H1 (cell line): ENCODE measurements around the gene CD72. TPM values are rescaled to one million over a fixed set of nuclear protein-coding genes. Genes with fewer than 3 reads are reported as not detected.

ENCODE experiments used
- CTCF ChIP-seq, 3 experiments: IDR thresholded peaks; 1 replicate in 2 of 3; 2 replicates in 1 of 3; pipeline versions ENCODE4 v1.5.1 to v1.6.1; 2011; ENCODE audit warnings: low read length in 3 of 3, mild to moderate bottlenecking in 3 of 3, inconsistent platforms in 2 of 3, low read depth in 1 of 3, moderate library complexity in 1 of 3; ENCODE audit not compliant: insufficient read depth in 1 of 3; ENCODE audit errors: control extremely low read depth in 1 of 3
- GTF2F1 ChIP-seq: IDR thresholded peaks from 2 replicates; pipeline ENCODE4 v1.6.1; 2012; ENCODE audit warnings: low read depth, low read length, improper control_type of control experiment, borderline replicate concordance
- KDM4A ChIP-seq: IDR thresholded peaks from one replicate; pipeline ENCODE4 v1.7.1; 2012; ENCODE audit warnings: low read depth, mild to moderate bottlenecking, moderate library complexity, low read length, inconsistent platforms; ENCODE audit not compliant: severe bottlenecking
- KDM5A ChIP-seq: fragments of 200-600 bp; IDR thresholded peaks from 2 replicates; pipeline ENCODE4 v1.7.1; 2012; ENCODE audit warnings: mild to moderate bottlenecking, low read length, inconsistent platforms, mixed read lengths
- polyA plus RNA-seq, 7 experiments: library from polyadenylated mRNA; depleted of rRNA in 3 of 7; stranded (reverse) in 5 of 7; unstranded in 2 of 7; fragments of >200 nt in 5 of 7; fragments of 200-250 nt in 2 of 7; gene quantifications; 1 replicate in 5 of 7; 2 replicates in 1 of 7; 4 replicates in 1 of 7; pipeline versions ENCODE4 v1.2.1 to v1.2.3, GENCODE V29; 2011 to 2013; ENCODE audit warnings: missing spikeins in 2 of 7, mixed read lengths in 2 of 7
- total RNA-seq: library from RNA; stranded (reverse); fragmentation: NEBNext Ultra II Directional; extraction: Animal tissue kit (Norgen Biotek cat#: 25700); gene quantifications from 2 replicates; pipeline ENCODE4 v1.2.1, GENCODE V29; 2021

The CD72 gene
- total and polyA plus RNA-seq, 2 of the 8 experiments (the other 6 are each of a cell fraction or from before 2014, with no cell fraction given): 4.0 to 4.5 TPM

- TF ChIP-seq CTCF (IDR thresholded peaks at IDR 0.05; ENCODE audit: control extremely low read depth in 1 of 3, insufficient read depth in 1 of 3, low read depth in 1 of 3, low read length in 3 of 3): no peak
- no peak for TF ChIP-seq KDM4A
- no peak for TF ChIP-seq GTF2F1
- no peak for TF ChIP-seq KDM5A
Observed at GRCh38 chr9:35561468-35562261, 56.5 kb downstream of the CD72 start (continued).
